Ishikawa (cell line): ENCODE results near the gene CFAP20DC.

Source experiments
- CEBPB ChIP-seq: IDR thresholded peaks from 2 replicates; pipeline ENCODE4 v1.6.1; 2012
- CREB1 ChIP-seq: IDR thresholded peaks from 2 replicates; pipeline ENCODE4 v1.6.1; 2012; ENCODE audit warnings: low read depth
- EGR1 ChIP-seq: IDR thresholded peaks from 2 replicates; pipeline ENCODE4 v1.6.1; 2012
- EP300 ChIP-seq: IDR thresholded peaks from 2 replicates; pipeline ENCODE4 v1.6.1; 2012; ENCODE audit warnings: borderline replicate concordance
- FOXM1 ChIP-seq: IDR thresholded peaks from 2 replicates; pipeline ENCODE4 v1.6.1; 2012; ENCODE audit warnings: low read depth, borderline replicate concordance
- NFIC ChIP-seq: IDR thresholded peaks from 2 replicates; pipeline ENCODE4 v1.6.1; 2012
- RAD21 ChIP-seq: IDR thresholded peaks from 2 replicates; pipeline ENCODE4 v1.6.1; 2012; ENCODE audit warnings: low read depth
- TAF1 ChIP-seq: IDR thresholded peaks from 2 replicates; pipeline ENCODE4 v1.6.1; 2012; ENCODE audit warnings: low read depth, mild to moderate bottlenecking
- TCF12 ChIP-seq: IDR thresholded peaks from 2 replicates; pipeline ENCODE4 v1.6.1; 2012; ENCODE audit warnings: low read depth
- TEAD4 ChIP-seq: IDR thresholded peaks from 2 replicates; pipeline ENCODE4 v1.6.1; 2012
- YY1 ChIP-seq: IDR thresholded peaks from 2 replicates; pipeline ENCODE4 v1.6.1; 2012; ENCODE audit warnings: low read depth
- ZBTB7A ChIP-seq: IDR thresholded peaks from 2 replicates; pipeline ENCODE4 v1.6.1; 2012; ENCODE audit warnings: low read depth
- TF ChIP-seq, protein P1 (sequence below): IDR thresholded peaks from 2 replicates; pipeline ENCODE4 v1.6.1; 2012; ENCODE audit warnings: low read depth, mild to moderate bottlenecking
- TF ChIP-seq, protein P2 (sequence below): IDR thresholded peaks from 2 replicates; pipeline ENCODE4 v1.6.1; 2012
- TF ChIP-seq, protein P3 (sequence below): IDR thresholded peaks from 2 replicates; pipeline ENCODE4 v1.6.1; 2012

CFAP20DC gene

DNA sequence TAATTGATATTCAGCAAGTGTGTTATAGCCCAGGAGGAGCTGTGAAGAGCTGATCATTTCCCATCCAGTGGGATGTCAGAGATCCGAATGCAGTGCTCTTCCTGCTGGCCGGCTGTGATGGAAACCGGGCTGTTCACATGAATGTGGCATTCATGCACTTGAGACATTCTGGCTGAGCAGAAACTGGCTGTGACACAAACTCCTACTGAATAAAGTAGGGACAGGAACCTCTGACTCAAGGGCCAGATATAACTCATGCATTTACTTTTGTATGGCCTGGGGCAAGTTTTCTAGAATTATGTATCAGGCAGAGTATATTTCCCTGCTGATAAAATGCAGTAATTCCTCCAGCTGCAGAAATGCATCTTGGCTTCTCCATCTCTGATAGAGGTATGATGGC is 299.9 kb downstream of the CFAP20DC start:
- TF ChIP-seq TAF1 (no peak), EGR1 (no peak), NFIC (no peak), EP300 (no peak)
- TF ChIP-seq, protein P1, sequence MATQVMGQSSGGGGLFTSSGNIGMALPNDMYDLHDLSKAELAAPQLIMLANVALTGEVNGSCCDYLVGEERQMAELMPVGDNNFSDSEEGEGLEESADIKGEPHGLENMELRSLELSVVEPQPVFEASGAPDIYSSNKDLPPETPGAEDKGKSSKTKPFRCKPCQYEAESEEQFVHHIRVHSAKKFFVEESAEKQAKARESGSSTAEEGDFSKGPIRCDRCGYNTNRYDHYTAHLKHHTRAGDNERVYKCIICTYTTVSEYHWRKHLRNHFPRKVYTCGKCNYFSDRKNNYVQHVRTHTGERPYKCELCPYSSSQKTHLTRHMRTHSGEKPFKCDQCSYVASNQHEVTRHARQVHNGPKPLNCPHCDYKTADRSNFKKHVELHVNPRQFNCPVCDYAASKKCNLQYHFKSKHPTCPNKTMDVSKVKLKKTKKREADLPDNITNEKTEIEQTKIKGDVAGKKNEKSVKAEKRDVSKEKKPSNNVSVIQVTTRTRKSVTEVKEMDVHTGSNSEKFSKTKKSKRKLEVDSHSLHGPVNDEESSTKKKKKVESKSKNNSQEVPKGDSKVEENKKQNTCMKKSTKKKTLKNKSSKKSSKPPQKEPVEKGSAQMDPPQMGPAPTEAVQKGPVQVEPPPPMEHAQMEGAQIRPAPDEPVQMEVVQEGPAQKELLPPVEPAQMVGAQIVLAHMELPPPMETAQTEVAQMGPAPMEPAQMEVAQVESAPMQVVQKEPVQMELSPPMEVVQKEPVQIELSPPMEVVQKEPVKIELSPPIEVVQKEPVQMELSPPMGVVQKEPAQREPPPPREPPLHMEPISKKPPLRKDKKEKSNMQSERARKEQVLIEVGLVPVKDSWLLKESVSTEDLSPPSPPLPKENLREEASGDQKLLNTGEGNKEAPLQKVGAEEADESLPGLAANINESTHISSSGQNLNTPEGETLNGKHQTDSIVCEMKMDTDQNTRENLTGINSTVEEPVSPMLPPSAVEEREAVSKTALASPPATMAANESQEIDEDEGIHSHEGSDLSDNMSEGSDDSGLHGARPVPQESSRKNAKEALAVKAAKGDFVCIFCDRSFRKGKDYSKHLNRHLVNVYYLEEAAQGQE: no peak

DNA sequence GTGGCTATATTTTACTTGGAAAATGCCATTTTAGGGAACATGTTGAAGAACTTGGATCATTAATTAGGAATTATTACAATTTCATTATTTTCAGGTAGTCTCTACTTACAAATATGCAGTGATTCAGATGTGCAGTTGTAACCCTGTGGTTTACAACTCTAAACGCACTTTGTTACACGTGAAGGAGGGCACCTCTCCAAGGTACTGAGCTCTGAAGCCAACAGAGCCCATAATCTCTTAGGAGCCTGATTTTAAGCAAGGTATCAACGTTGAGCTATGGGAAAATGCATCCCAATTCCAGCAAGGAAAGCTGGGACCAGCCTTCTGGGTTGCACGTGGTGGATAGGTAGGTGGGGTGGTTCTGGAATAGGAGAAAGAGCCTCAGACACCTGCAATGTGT is 301.8 kb downstream of the CFAP20DC start:
- TF ChIP-seq TCF12: no peak
- no peak for TF ChIP-seq CEBPB
- no peak for TF ChIP-seq ZBTB7A
- TF ChIP-seq, protein P1: peak; percentile 74
- TF ChIP-seq NFIC: no peak
- no peak for TF ChIP-seq CREB1
- no peak for TF ChIP-seq TEAD4
- no peak for TF ChIP-seq RAD21

DNA sequence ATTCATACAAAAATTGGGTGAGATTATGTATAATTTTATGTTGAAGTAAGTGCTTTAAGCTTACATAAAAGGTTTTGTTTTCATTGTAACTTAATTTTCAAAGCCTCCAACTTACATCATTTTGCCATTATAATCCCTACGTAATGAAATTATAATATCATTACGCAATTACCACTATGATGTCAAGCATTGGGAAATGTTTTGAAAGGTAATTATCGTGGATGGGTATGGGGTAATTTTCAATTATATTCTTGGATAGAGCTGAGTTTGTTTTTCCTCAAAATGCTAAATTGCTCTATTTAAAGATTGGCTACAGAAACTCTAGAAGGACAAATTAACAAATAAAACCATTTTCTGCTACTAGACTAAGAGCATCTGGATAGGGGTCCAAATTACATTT is 303.1 kb downstream of the CFAP20DC start:
- TF ChIP-seq, protein P2, sequence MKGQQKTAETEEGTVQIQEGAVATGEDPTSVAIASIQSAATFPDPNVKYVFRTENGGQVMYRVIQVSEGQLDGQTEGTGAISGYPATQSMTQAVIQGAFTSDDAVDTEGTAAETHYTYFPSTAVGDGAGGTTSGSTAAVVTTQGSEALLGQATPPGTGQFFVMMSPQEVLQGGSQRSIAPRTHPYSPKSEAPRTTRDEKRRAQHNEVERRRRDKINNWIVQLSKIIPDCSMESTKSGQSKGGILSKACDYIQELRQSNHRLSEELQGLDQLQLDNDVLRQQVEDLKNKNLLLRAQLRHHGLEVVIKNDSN: no peak
- no peak for TF ChIP-seq TEAD4
- no peak for TF ChIP-seq FOXM1
- TF ChIP-seq TAF1: no peak
- TF ChIP-seq CREB1: no peak
- TF ChIP-seq, protein P3, sequence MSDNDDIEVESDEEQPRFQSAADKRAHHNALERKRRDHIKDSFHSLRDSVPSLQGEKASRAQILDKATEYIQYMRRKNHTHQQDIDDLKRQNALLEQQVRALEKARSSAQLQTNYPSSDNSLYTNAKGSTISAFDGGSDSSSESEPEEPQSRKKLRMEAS: no peak
- no peak for TF ChIP-seq EP300
- TF ChIP-seq TCF12: no peak
- no peak for TF ChIP-seq EGR1
- TF ChIP-seq NFIC: no peak
- no peak for TF ChIP-seq RAD21
- TF ChIP-seq ZBTB7A: no peak
- TF ChIP-seq YY1: no peak
- TF ChIP-seq CEBPB: no peak

DNA sequence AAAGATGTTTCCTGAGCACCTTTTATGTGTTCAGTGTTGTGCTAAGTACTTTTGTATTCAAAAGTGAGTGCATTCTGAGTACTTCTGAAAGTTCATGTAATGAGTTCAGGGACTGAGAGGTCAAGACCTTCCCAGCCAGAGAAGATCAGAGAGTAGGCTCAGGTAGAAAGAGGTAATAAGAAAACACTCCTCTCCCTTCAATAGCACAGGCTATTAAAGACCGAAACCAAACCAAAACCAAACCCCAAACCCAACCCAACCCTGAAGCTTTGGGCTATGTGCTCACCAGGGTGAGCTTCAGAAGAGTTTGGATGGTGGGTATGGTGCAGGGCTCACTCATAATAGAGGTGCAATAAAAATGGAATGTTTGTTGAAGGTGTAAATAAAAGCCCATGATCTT is 306.5 kb downstream of the CFAP20DC start:
- TF ChIP-seq, protein P3: no peak
- TF ChIP-seq TCF12 (no peak), RAD21 (no peak), TEAD4 (no peak), YY1 (no peak), EP300 (no peak), CREB1 (no peak), EGR1 (no peak), CEBPB (no peak), NFIC (no peak), ZBTB7A (no peak)
- TF ChIP-seq, protein P1: no peak

DNA sequence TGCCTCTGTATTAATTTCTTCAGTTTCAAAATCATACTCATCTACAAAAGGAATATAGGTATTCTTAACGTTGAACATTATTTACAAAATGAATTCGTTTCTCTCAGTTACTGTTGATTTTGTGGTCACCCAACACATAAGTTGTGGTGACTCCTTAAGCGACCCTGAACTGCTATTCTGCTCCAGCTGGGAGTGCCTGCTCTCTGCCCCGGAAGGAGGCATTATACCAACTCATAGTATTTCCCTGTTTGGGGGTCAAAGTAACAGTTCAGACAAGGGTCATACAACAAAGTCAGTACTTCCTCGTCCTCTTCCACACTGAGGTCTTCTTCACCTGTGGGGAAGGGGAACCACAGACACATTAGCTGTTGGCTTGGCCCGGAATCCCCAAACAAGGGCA is 307.6 kb downstream of the CFAP20DC start:
- TF ChIP-seq YY1 (no peak), NFIC (no peak), CEBPB (no peak), TAF1 (no peak), CREB1 (no peak), TCF12 (no peak), EP300 (no peak)
- TF ChIP-seq, protein P3: no peak
